CD4-positive, alpha-beta T cell treated with Interleukin-6 at 100 ng/mL for 8 hours (primary cell): ENCODE measurements around the gene FILIP1.

Experiments
- DNase-seq: peaks from one replicate; pipeline ENCODE4 v3.0.0-alpha.2; 2020; ENCODE audit warnings: mixed read lengths, low spot score

The FILIP1 gene

GRCh38 chr6:75266716-75267291 lies 226.8 kb downstream of the FILIP1 start:
- DNase-seq = peak; percentile 17

- DNase-seq = no peak
Observed at GRCh38 chr6:75263401-75263750, 230.2 kb downstream of the FILIP1 start.

- DNase-seq = no peak
Observed at GRCh38 chr6:75262716-75263400, 230.7 kb downstream of the FILIP1 start.

GRCh38 chr6:75261299-75261698 lies 232.3 kb downstream of the FILIP1 start:
- DNase-seq = no peak

DNA sequence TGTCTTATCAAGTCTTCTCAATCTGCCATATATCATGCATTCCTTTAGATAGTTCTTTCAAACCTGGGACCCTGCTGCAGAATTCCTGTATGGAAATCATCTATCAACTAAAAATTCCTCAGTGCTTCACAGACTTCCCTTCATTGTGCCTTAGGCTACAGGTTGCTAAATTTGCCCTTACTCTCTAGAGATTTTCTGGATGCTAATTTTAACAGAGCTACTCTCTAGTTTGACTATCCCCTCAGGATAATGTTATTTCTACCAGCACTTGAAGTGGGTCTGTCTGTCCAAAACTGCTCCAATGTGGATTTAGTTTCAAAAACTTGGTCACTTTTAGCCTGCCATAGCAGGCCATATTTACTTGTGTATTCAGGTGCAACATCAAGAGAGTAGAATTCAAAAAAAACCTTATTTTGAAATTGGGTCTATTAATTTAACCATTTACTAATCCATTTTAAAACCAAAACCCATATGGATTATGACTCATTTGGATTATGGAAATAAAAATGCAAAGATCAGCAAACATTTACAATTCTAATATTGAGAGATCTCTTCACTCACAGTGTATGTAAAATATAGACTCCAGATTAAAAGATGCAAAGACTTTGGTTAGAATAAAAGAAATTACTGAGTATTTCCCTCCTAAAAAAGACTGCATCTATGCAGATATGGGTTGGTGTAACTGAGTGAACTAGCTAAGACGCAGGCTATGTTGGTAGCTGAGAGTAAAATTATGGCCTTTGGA lies 236.1 kb downstream of the FILIP1 start:
- no peak for DNase-seq

DNA sequence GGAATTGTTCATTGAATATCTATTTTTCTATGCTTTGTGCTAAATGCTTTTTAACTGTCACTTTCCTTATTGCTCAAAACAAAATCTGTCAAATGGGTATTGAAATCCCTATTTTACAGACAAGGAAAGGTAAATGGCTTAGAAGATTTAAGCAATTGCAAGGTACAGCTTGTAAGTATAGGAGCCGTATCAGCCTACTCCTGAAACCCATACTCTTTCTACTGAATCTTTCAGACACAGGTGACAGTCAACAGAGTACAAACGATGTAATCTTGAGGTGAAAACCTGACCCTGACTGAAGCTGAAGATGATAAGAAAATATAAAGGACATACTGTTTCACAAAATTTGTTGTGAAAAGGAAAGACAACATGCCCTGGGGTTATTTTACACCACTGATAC lies 243.0 kb downstream of the FILIP1 start:
- DNase-seq = no peak

GRCh38 chr6:75249837-75250236 lies 243.8 kb downstream of the FILIP1 start:
- DNase-seq = no peak

DNA sequence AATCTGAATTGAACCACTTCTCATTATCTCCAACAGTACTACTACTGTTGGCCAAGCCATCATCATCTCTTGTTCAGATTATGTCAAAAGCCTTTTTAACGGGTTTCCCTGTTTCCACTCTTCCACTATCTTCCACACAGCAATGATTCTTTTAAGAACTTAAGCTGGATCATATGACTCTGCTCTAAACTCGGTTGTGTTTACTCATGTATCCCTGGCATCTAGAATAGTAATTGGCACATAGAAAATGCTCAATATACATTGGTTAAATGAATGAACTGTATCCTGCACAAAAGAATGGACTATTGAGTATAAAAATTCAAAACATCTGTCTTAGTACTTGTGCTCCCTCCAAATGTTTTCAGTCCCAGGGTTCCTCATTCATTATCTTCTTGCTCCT lies 247.2 kb downstream of the FILIP1 start:
- DNase-seq = no peak

- no peak for DNase-seq
Observed at GRCh38 chr6:75244063-75244584, 249.5 kb downstream of the FILIP1 start.

DNA sequence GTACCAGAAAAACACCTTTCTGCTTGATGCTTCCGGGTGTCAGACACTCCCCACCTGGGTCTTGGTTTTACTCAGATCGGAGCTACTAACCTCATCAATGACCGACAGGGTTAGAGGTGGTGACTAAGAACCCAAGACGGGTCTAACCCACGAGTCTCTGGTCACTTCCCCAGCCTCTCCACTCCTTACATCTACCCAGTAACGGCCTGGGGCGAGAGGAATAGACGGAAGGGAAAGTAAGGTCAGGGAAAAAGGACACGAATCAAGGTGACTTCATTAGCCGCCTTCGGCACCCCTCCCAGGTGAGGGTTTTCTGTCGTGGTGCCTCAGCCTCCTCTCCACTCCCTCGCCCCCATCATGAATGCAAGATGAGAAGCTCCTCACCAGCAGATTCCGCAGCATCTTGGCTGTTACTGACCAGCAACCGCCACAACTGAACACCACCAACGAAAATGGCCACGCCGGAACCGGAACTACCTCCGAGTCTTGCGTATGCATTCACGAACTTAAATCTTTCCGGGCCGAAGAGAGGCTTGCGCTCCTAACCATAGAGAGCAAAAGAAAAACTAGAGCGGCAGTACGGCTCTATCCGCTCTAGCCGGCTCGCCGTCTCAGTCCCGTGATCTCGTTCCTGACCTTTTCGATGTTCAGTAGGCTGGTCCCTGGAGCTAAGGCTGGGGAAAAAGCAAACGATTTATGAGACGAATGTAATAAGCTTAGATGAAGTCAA lies 250.1 kb downstream of the FILIP1 start, which contains the start of gene COX7A2:
TSS of gene COX7A2 (minus strand) at position 469 of the 730 bp plus-strand sequence. CDS start at position 402, 67 bp downstream.
- DNase-seq = peak; percentile 90
